Right lobe of liver (tissue), 4 donors: Measurements from ENCODE around the gene ARMC12.

Experiments used
- CTCF ChIP-seq, 4 donors: fragments of 200-600 bp in 3 of 4; fragments of 450-650 bp in 1 of 4; IDR thresholded peaks; one replicate each; pipeline versions ENCODE4 v1.5.1 to v1.8.0; 2016 to 2022; ENCODE audit warnings: antibody characterized with exemption in 4 of 4, mild to moderate bottlenecking in 2 of 4
- POLR2A ChIP-seq: fragments of 450-650 bp; IDR thresholded peaks from one replicate; pipeline ENCODE4 v1.6.1; 2017; ENCODE audit warnings: antibody characterized with exemption, mild to moderate bottlenecking
- donor health status: DM: no; HTN: no; CAD: no.
- donor health status: DM: no; HTN: no; CAD: no.
- donor health status: DM: no; HTN: yes; CAD: no.

DNA sequence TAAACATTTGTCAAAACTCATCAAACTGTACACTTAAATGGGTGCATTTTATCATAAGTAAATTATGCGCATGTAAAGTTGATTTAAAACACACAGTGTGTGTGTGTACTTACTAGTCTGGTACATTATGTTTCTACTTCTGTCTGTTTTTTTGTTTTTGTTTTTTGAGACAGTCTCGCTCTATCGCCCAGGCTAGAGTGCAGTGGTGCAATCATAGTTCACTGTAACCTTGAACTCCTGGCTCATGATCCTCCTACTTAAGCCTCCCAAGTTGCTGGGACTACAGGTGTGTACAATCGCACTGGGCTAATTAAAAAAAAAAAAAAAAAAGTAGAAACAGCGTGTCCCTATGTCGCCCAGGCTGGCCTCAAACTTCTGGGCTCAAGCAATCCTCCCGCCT, 25.1 kb upstream of the ARMC12 start:
- TF ChIP-seq CTCF (IDR thresholded peaks at IDR 0.05) (no peak), POLR2A (no peak)
